Keratinocyte (primary cell): ENCODE results near the gene LDLR. TPM values are rescaled to one million over a fixed set of nuclear protein-coding genes. Genes with fewer than 3 reads are reported as not detected.

Experiments
- DNase-seq: peaks from one replicate; pipeline ENCODE4 v3.0.0-alpha.2; 2011; ENCODE audit warnings: low read depth, missing footprints, low spot score
- FAIRE-seq: peaks from 2 replicates; lab custom pipeline; 2011; peaks lifted over from hg19 to GRCh38; lab: Jason Lieb, UNC
- H2AFZ ChIP-seq: 2 replicates; pipeline ENCODE4 v1.6.0; 2012; ENCODE audit warnings: low read length, control low read depth, inconsistent platforms; ENCODE audit not compliant: control insufficient read depth
- H3K27ac ChIP-seq: 2 replicates; pipeline ENCODE4 v1.5.1; 2011; ENCODE audit warnings: low read length; ENCODE audit not compliant: control insufficient read depth, insufficient read depth
- H3K27me3 ChIP-seq: 3 replicates; pipeline ENCODE4 v1.6.0; 2011; ENCODE audit warnings: low read length; ENCODE audit not compliant: control insufficient read depth, insufficient read depth; ENCODE audit errors: extremely low read depth
- H3K36me3 ChIP-seq, 2 experiments: 2 replicates in 1 of 2; 3 replicates in 1 of 2; pipeline ENCODE4 v1.5.1; 2011; ENCODE audit warnings: low read length in 2 of 2, mild to moderate bottlenecking in 1 of 2; ENCODE audit not compliant: control insufficient read depth in 2 of 2, insufficient read depth in 2 of 2; ENCODE audit errors: extremely low read depth in 1 of 2
- H3K4me1 ChIP-seq: 3 replicates; pipeline ENCODE4 v1.5.1; 2011; ENCODE audit warnings: low read length; ENCODE audit not compliant: control insufficient read depth, insufficient read depth; ENCODE audit errors: extremely low read depth
- H3K4me2 ChIP-seq: 3 replicates; pipeline ENCODE4 v1.6.0; 2011; ENCODE audit warnings: low read depth, low read length; ENCODE audit not compliant: control insufficient read depth, insufficient read depth; ENCODE audit errors: extremely low read depth
- H3K4me3 ChIP-seq, 3 experiments: fragments of 200-600 bp in 1 of 3; sonication (generic) in 1 of 3; 2 replicates in 2 of 3; 3 replicates in 1 of 3; pipeline ENCODE4 v1.5.1; 2011 to 2016; ENCODE audit warnings: low read length in 3 of 3, mild to moderate bottlenecking in 3 of 3, control low read depth in 2 of 3, inconsistent platforms in 1 of 3, low read depth in 1 of 3, mixed read lengths in 1 of 3, mixed run types in 1 of 3, moderate library complexity in 1 of 3; ENCODE audit not compliant: control insufficient read depth in 2 of 3, insufficient read depth in 2 of 3; ENCODE audit errors: extremely low read depth in 1 of 3
- H3K79me2 ChIP-seq: 2 replicates; pipeline ENCODE4 v1.6.0; 2012; ENCODE audit warnings: low read length; ENCODE audit not compliant: control insufficient read depth, insufficient read depth
- H3K9ac ChIP-seq: 3 replicates; pipeline ENCODE4 v1.6.0; 2011; ENCODE audit warnings: low read length; ENCODE audit not compliant: control insufficient read depth, insufficient read depth; ENCODE audit errors: extremely low read depth
- H3K9me1 ChIP-seq: 3 replicates; pipeline ENCODE4 v1.6.0; 2011; ENCODE audit warnings: low read length; ENCODE audit not compliant: control insufficient read depth, insufficient read depth; ENCODE audit errors: extremely low read depth
- H3K9me3 ChIP-seq: 2 replicates; pipeline ENCODE4 v1.5.1; 2012; ENCODE audit warnings: low read depth, low read length; ENCODE audit not compliant: control insufficient read depth
- H4K20me1 ChIP-seq: 3 replicates; pipeline ENCODE4 v1.6.0; 2011; ENCODE audit warnings: low read length; ENCODE audit not compliant: control insufficient read depth, insufficient read depth; ENCODE audit errors: extremely low read depth
- EZH2 ChIP-seq: IDR thresholded peaks from one replicate; pipeline ENCODE4 v1.6.1; 2012; ENCODE audit warnings: inconsistent platforms, mild to moderate bottlenecking, low read length, moderate library complexity
- dilution Hi-C: fragments of 300-500 bp; cut with MboI; formaldehyde crosslinking; loops from one replicate; pipeline ENCODE4 v1.7.0; 2020; ENCODE audit warnings: low sequenced_read_pairs; ENCODE audit not compliant: extremely low pct_ligation_motif_present
- polyA plus RNA-seq, 5 experiments: library from polyadenylated mRNA; depleted of rRNA in 3 of 5; stranded (reverse) in 3 of 5; stranded (forward) in 1 of 5; unstranded in 1 of 5; fragments of >200 nt; gene quantifications; 1 replicate in 1 of 5; 2 replicates in 3 of 5; 3 replicates in 1 of 5; pipeline versions ENCODE4 v1.2.1 to v1.2.3, GENCODE V29; 2011 to 2012; ENCODE audit warnings: missing spikeins in 2 of 5, low read depth in 1 of 5, low replicate concordance in 1 of 5
- TF ChIP-seq, protein P1 (sequence below), 3 experiments: IDR thresholded peaks in 1 of 3; conservative IDR thresholded peaks in 1 of 3; optimal IDR thresholded peaks in 1 of 3; 2 replicates in 2 of 3; 3 replicates in 1 of 3; pipeline versions ENCODE3 to v1.5.1; 2011; ENCODE audit warnings: low read length in 3 of 3, mild to moderate bottlenecking in 3 of 3, moderate library complexity in 2 of 3, control low read depth in 1 of 3, inconsistent platforms in 1 of 3; ENCODE audit not compliant: insufficient read depth in 2 of 3; ENCODE audit errors: extremely low read depth in 1 of 3

The LDLR gene
- polyA plus RNA-seq, 1 donor (not counting 4 experiments of a cell fraction or from before 2014, with no cell fraction given), result 241 TPM

DNA sequence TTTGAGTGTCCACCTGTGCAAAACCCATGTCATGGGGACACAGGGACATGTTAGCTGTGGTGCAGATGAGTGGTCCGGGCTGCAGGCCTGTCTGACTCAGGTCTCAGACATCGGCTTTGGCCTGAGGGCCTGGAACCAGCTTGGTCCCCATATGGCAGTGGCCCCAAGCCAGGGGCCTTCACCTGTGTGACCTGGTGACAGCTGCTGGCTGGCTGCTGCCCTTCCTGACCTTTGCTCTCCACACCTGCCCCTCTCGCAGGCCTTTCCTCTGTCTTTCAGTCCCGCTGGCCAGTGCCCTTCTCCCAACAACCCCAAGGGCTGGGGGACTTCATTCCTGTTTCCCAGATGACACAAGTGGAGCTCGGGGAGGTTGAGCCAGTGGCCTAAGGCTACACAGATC lies 22.9 kb upstream of the LDLR start:
- DNase-seq (no peak), FAIRE-seq (no peak)
- Histone ChIP-seq H4K20me1 (no peaks in the 10 kb centered on the region), H3K9me1 (no peaks in the 10 kb centered on the region), H3K79me2 (no peaks in the 10 kb centered on the region), H3K4me3 (no peak overlapping the region), H3K4me1 (no peaks in the 10 kb centered on the region), H3K36me3 (peaks cover 8 to 18% of the 10 kb centered on the region in 2 experiments), H3K27ac (no peak overlapping the region), H3K4me2 (no peak overlapping the region), H3K27me3 (no peaks in the 10 kb centered on the region), H3K9me3 (no peaks in the 10 kb centered on the region), H2AFZ (no peak overlapping the region), H3K9ac (no peak overlapping the region)
- TF ChIP-seq, protein P1, sequence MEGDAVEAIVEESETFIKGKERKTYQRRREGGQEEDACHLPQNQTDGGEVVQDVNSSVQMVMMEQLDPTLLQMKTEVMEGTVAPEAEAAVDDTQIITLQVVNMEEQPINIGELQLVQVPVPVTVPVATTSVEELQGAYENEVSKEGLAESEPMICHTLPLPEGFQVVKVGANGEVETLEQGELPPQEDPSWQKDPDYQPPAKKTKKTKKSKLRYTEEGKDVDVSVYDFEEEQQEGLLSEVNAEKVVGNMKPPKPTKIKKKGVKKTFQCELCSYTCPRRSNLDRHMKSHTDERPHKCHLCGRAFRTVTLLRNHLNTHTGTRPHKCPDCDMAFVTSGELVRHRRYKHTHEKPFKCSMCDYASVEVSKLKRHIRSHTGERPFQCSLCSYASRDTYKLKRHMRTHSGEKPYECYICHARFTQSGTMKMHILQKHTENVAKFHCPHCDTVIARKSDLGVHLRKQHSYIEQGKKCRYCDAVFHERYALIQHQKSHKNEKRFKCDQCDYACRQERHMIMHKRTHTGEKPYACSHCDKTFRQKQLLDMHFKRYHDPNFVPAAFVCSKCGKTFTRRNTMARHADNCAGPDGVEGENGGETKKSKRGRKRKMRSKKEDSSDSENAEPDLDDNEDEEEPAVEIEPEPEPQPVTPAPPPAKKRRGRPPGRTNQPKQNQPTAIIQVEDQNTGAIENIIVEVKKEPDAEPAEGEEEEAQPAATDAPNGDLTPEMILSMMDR (optimal IDR thresholded peaks at IDR 0.05 in 1 of 3, IDR thresholded peaks at IDR 0.05 in 1 of 3, conservative IDR thresholded peaks at IDR 0.05 in 1 of 3; ENCODE audit: extremely low read depth in 1 of 3, insufficient read depth in 2 of 3, low read length in 3 of 3), result no peak
- no peak for TF ChIP-seq EZH2
- dilution Hi-C loops, result no loop called here

DNA sequence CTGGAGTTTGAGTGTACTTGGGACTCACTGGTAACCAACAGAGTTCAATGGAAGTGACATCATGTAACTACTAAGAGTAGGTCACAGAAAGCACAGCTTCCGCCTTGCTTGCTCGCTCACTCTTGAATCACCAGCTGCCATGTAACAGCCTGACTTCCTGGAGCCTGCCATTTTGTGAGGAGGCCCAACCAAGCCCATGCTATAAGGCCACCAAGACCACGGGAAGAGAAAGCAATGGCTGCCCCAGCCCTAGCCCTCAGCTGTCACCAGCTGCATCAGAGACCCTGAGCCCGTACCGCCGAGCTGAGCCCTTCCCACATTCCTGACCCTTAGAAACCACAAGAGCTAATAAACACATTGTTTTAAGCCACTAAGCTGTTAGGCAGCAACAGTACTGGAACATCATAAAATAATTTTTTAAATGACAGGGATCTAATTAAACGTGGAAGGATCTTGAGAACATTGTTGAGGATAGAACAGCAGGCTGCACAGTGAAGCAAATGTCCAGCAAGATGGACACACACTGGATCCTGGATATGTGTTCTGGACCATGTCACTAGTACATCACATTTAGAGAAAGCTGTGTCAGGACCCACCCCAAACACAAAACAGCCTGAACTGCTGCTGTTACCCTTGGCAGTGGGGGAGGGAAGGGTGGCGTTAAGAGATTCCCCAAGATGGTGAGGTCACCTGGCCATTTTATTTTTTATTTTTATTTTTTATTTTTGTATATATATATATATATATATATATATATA lies 21.7 kb upstream of the LDLR start:
- H3K4me3 ChIP-seq, result no peak overlapping the region
- H4K20me1 ChIP-seq, result no peaks in the 10 kb centered on the region
- TF ChIP-seq, protein P1 (optimal IDR thresholded peaks at IDR 0.05 in 1 of 3, IDR thresholded peaks at IDR 0.05 in 1 of 3, conservative IDR thresholded peaks at IDR 0.05 in 1 of 3; ENCODE audit: extremely low read depth in 1 of 3, insufficient read depth in 2 of 3, low read length in 3 of 3), result no peak
- no peak for TF ChIP-seq EZH2
- H3K4me1 ChIP-seq, result no peaks in the 10 kb centered on the region
- no peaks in the 10 kb centered on the region for H3K9me3 ChIP-seq
- peaks cover 3 to 11% of the 10 kb centered on the region in 2 experiments for H3K36me3 ChIP-seq
- no peaks in the 10 kb centered on the region for H3K27me3 ChIP-seq
- H3K9me1 ChIP-seq, result no peaks in the 10 kb centered on the region
- H3K79me2 ChIP-seq, result no peaks in the 10 kb centered on the region
- DNase-seq (no peak), FAIRE-seq (peak; percentile 26)
- no peak overlapping the region for H3K27ac ChIP-seq
- H2AFZ ChIP-seq, result no peak overlapping the region
- H3K9ac ChIP-seq, result no peak overlapping the region
- dilution Hi-C loops, result no loop called here
- no peak overlapping the region for H3K4me2 ChIP-seq
